ENCODE measurements around the gene ITIH4. TPM values are rescaled to one million over a fixed set of nuclear protein-coding genes. Genes with fewer than 3 reads are reported as not detected.

The ITIH4 gene
- total RNA-seq, 1 donor from 2014 or later: 26.9 TPM

GRCh38 chr3:52798978-52799476 lies 31.4 kb downstream of the ITIH4 start:
- no peak overlapping the region for H3K27ac ChIP-seq
- intact Hi-C loops (cut with DNase I): no loop called here
- no peaks in the 10 kb centered on the region for H3K4me1 ChIP-seq
- no peaks in the 10 kb centered on the region for H3K27me3 ChIP-seq
- ATAC-seq: peak; percentile 50
- no peak overlapping the region for H3K4me3 ChIP-seq
- H3K9me3 ChIP-seq: no peaks in the 10 kb centered on the region
- DNase-seq: no peak
- no peaks in the 10 kb centered on the region for H3K36me3 ChIP-seq
- TF ChIP-seq CTCF (IDR thresholded peaks at IDR 0.05): peak; percentile 41

- TF ChIP-seq CTCF (IDR thresholded peaks at IDR 0.05): no peak
- ATAC-seq: no peak
- no peaks in the 10 kb centered on the region for H3K27me3 ChIP-seq
- DNase-seq: no peak
- H3K36me3 ChIP-seq: no peaks in the 10 kb centered on the region
- no peak overlapping the region for H3K4me3 ChIP-seq
- H3K27ac ChIP-seq: no peak overlapping the region
- no peaks in the 10 kb centered on the region for H3K9me3 ChIP-seq
- intact Hi-C loops (cut with DNase I): no loop called here
- H3K4me1 ChIP-seq: no peaks in the 10 kb centered on the region
These were observed 32.0 kb downstream of the ITIH4 start for GRCh38 chr3:52798376-52798977.

DNA sequence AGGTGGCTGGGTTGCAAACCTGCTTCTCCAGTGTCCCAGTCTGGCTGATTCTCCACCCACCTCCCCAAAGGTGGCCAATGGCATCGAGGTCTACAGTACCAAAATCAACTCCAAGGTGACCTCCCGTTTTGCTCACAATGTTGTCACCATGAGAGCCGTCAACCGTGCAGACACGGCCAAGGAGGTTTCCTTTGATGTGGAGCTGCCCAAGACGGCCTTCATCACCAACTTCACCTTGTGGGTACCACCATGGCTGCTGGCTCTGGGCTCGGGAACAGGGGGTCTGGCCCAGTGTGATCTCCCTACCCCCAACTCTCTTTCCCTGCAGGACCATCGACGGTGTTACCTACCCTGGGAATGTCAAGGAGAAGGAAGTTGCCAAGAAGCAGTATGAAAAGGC lies 34.1 kb downstream of the ITIH4 start:
- intact Hi-C loops (cut with DNase I): no loop called here
- ATAC-seq (no peak), DNase-seq (no peak)
- Histone ChIP-seq H3K27me3 (no peaks in the 10 kb centered on the region), H3K9me3 (no peaks in the 10 kb centered on the region), H3K36me3 (no peaks in the 10 kb centered on the region), H3K4me1 (no peaks in the 10 kb centered on the region), H3K27ac (no peak overlapping the region), H3K4me3 (no peak overlapping the region)
- TF ChIP-seq CTCF (IDR thresholded peaks at IDR 0.05): no peak

DNA sequence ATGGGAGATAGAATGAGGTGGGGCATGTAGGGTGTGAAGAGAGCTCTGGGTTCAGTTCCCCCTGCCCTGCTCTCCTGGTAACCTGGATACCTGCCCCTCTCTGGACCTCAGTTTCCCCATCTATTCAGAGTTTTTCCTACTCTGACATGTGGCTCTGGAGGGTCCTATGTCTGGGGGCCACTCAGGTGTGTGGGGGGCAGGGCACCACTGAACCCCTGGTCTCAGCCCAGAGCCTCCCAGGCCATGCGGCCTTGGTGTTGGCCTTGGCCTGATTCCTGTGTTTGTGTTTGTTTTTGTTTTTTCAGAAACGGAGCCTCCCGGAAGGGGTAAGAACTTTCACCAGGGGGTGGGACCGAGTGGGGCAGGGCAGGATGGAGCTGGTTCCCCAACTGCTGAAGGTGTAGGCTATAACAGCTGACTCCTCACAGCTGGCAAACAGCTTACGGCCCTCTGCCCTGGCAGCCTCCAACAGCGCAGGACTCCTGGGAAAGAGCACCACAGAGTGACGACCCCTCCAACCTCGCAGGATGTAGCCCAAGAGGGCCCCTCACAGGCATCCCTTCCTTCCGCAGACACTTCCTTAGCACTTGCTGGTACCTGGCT lies 35.1 kb downstream of the ITIH4 start:
- H3K27me3 ChIP-seq: no peaks in the 10 kb centered on the region
- DNase-seq (no peak), ATAC-seq (no peak)
- no peaks in the 10 kb centered on the region for H3K4me1 ChIP-seq
- intact Hi-C loops (cut with DNase I): no loop called here
- no peak overlapping the region for H3K27ac ChIP-seq
- H3K4me3 ChIP-seq: no peak overlapping the region
- no peaks in the 10 kb centered on the region for H3K9me3 ChIP-seq
- TF ChIP-seq CTCF (IDR thresholded peaks at IDR 0.05): no peak
- H3K36me3 ChIP-seq: no peaks in the 10 kb centered on the region

DNA sequence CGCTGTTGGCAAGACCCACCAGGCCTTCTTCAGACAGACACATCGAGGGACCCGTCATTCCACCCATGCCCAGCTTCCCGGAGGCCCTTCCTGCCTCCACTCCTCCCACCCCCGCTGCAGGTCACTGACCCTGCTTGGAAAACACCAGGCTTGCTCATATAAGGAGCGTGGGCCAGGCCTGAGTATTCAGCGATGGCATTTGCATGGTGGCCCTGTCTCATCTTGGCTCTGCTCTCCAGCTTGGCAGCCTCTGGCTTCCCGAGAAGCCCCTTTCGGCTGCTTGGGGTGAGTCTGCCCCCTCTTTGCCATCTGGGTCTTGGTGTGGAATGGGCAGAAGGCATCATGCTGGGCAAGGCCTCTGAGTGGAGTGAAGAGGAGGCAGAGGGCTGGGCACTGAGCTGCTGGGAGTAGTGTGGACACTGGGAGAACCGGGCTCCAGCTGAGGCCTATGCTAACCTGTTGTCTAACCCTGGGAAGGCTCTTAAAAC lies 35.8 kb downstream of the ITIH4 start, which contains the start of gene ITIH3:
Gene ITIH3 (plus strand): TSS at position 185 of the 488 bp plus-strand sequence. CDS start 8 bp downstream, at position 193.
- H3K4me1 ChIP-seq: no peaks in the 10 kb centered on the region
- H3K36me3 ChIP-seq: no peaks in the 10 kb centered on the region
- ATAC-seq (no peak), DNase-seq (no peak)
- H3K9me3 ChIP-seq: no peaks in the 10 kb centered on the region
- H3K27ac ChIP-seq: no peak within 1 kb of the TSS
- TF ChIP-seq CTCF (IDR thresholded peaks at IDR 0.05): no peak
- H3K27me3 ChIP-seq: no peaks in the 10 kb centered on the region
- no peak within 1 kb of the TSS for H3K4me3 ChIP-seq
- intact Hi-C loops (cut with DNase I): no loop called here

All from upper lobe of right lung (tissue), 1 donor.